CD8-positive, alpha-beta memory T cell (primary cell): ENCODE data around the gene CAB39. TPM values are rescaled to one million over a fixed set of nuclear protein-coding genes. Genes with fewer than 3 reads are reported as not detected.

Experiments
- CTCF ChIA-PET: fragments of 350-600 bp; sonication (Branson Sonifier 250); formaldehyde crosslinking; loops from one replicate; lab custom pipeline; 2021; ENCODE audit warnings: antibody characterized with exemption; lab: Charles Lee
- POLR2A ChIA-PET: fragments of 350-600 bp; sonication (Branson Sonifier 250); formaldehyde crosslinking; loops from one replicate; lab custom pipeline; 2021; ENCODE audit warnings: antibody characterized with exemption; lab: Charles Lee
- DNase-seq, 5 donors: peaks; one replicate each; pipeline versions ENCODE4 v3.0.0 to v3.0.0-alpha.2; 2020 to 2022; ENCODE audit warnings: mixed read lengths in 1 of 5
- H3K27ac ChIP-seq: one replicate; pipeline ENCODE4 v1.7.0; 2013; ENCODE audit warnings: low read depth, mild to moderate bottlenecking, low read length, moderate library complexity
- H3K27me3 ChIP-seq: 2 replicates; pipeline ENCODE4 v1.7.0; 2013; ENCODE audit warnings: low read length, mild to moderate bottlenecking; ENCODE audit not compliant: insufficient read depth, poor library complexity, severe bottlenecking
- H3K36me3 ChIP-seq: 2 replicates; pipeline ENCODE4 v1.7.0; 2013; ENCODE audit warnings: mild to moderate bottlenecking, low read length, moderate library complexity; ENCODE audit not compliant: insufficient read depth
- H3K4me1 ChIP-seq: 2 replicates; pipeline ENCODE4 v1.7.0; 2013; ENCODE audit warnings: mild to moderate bottlenecking, low read length, moderate library complexity; ENCODE audit not compliant: insufficient read depth
- H3K4me3 ChIP-seq: 2 replicates; pipeline ENCODE4 v1.7.0; 2013; ENCODE audit warnings: mild to moderate bottlenecking, low read length
- H3K9me3 ChIP-seq: 2 replicates; pipeline ENCODE4 v1.7.0; 2013; ENCODE audit warnings: mild to moderate bottlenecking, low read length
- H3K27ac Mint-ChIP-seq, 8 donors: one replicate each; pipeline ENCODE4 v1.8.0; 2020 to 2021; ENCODE audit warnings: mixed read lengths in 8 of 8, mild to moderate bottlenecking in 6 of 8, inconsistent platforms in 3 of 8, moderate library complexity in 3 of 8
- H3K27me3 Mint-ChIP-seq, 2 donors: one replicate each; pipeline ENCODE4 v1.8.0; 2020 to 2021; ENCODE audit warnings: mixed read lengths in 2 of 2, mild to moderate bottlenecking in 1 of 2, moderate library complexity in 1 of 2
- H3K36me3 Mint-ChIP-seq, 3 donors: one replicate each; pipeline ENCODE4 v1.8.0; 2020 to 2021; ENCODE audit warnings: mixed read lengths in 3 of 3, inconsistent platforms in 1 of 3, mild to moderate bottlenecking in 1 of 3
- H3K4me1 Mint-ChIP-seq, 3 donors: one replicate each; pipeline ENCODE4 v1.8.0; 2020 to 2021; ENCODE audit warnings: mixed read lengths in 3 of 3, inconsistent platforms in 1 of 3, mild to moderate bottlenecking in 1 of 3
- H3K4me3 Mint-ChIP-seq, 7 donors: one replicate each; pipeline ENCODE4 v1.8.0; 2020 to 2021; ENCODE audit warnings: mixed read lengths in 7 of 7, mild to moderate bottlenecking in 6 of 7, moderate library complexity in 4 of 7, inconsistent platforms in 2 of 7
- H3K9me3 Mint-ChIP-seq, 5 donors: one replicate each; pipeline ENCODE4 v1.8.0; 2020 to 2022; ENCODE audit warnings: mixed read lengths in 5 of 5, mild to moderate bottlenecking in 3 of 5, moderate library complexity in 2 of 5, inconsistent platforms in 1 of 5
- polyA plus RNA-seq: library from polyadenylated mRNA; unstranded; fragments of 300-500 nt; fragmentation: Illumina TruSeq; gene quantifications from one replicate; pipeline ENCODE4 v1.2.3, GENCODE V29; 2021
- total RNA-seq, 2 experiments: library from RNA; stranded (reverse); gene quantifications; one replicate each; pipeline ENCODE4 v1.2.3, GENCODE V29; 2021

Gene CAB39
- total and polyA plus RNA-seq, 3 experiments from 2014 or later: 80.8 to 147 (median 136) TPM

DNA sequence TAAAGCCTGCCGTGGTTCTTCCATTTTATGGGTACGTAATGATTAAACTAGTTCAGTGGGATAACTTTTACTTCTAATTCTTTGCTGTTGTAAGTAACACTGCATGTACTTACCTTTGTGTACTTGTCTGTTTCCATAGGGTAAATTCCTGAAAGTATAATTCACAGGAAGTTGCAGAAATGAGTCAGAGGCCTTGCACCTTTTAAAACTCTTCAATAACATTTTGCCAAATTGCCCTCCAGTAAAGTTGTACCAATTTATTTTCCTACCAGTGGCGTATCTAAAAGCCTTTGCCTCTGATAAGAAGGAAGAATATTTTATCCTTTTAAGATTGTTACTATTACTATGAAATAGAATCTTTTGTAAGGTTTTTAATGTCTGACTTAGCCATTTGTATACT lies 65.1 kb downstream of the CAB39 start:
- ChIA-PET CTCF (interaction anchor here (1.2 kb wide), 1 partner anchor 16 kb away, joined by 4 read pairs; no protein-coding TSS in a partner anchor), POLR2A (no interaction called here)
- H3K4me1 ChIP-seq: peaks cover 77% of the 10 kb centered on the region

DNA sequence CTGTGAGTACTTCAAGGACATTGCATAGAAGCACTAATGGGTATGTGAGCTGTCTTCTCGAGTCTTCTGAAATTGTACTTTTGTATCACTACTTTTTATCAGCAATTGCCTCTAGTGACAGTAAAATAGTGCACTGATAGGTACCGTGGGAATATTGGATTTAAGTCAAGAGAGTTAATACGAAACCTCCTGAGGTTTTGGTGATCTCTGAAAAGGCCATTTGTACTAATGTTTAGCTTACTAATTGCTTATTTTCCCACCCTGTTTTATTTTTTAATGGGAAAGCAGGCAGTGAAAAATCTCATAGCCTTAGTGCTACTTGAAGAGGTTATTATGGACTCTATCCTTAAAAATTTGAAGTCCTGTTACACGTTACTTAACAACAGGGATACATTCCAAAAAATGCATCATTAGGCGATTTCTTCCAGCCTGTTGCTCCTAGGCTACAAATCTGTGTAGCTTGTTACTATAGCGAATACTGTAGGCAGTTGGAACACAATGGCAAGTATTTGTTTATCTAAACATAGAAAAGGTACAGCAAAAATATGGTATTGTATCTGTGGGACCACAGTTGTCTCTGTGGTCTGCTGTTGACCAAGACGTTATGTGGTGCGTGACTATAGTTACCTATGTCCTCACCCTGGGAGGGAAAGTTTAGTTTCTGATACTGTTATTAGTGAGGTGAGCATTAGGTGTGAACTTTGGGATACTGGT lies 65.9 kb downstream of the CAB39 start:
- Mint-ChIP-seq H3K4me1 (peaks cover 68 to 90% (median 85%) of the 10 kb centered on the region in 3 donors), H3K27ac (peak overlapping the region in 7 of 8 donors; percentile 14 to 86 (median 57)), H3K27me3 (no peaks in the 10 kb centered on the region), H3K4me3 (no peak overlapping the region), H3K9me3 (no peaks in the 10 kb centered on the region), H3K36me3 (peaks cover 0 to 31% (median 4%) of the 10 kb centered on the region in 3 donors)
- Histone ChIP-seq H3K27me3 (no peaks in the 10 kb centered on the region), H3K27ac (no peak overlapping the region), H3K4me1 (peaks cover 72% of the 10 kb centered on the region), H3K36me3 (peaks cover 9% of the 10 kb centered on the region), H3K9me3 (no peaks in the 10 kb centered on the region), H3K4me3 (no peak overlapping the region)
- POLR2A ChIA-PET: no interaction called here
- DNase-seq: no peak
- CTCF ChIA-PET: interaction anchor here (1.2 to 1.5 kb wide), 2 partner anchors 8 to 16 kb away, joined by 4 to 5 read pairs; no protein-coding TSS in a partner anchor

More for the DNA sequence above, 65.1 kb downstream of the CAB39 start:
- no peaks in the 10 kb centered on the region for H3K9me3 ChIP-seq
- H3K36me3 ChIP-seq: peaks cover 9% of the 10 kb centered on the region
- peak overlapping the region in 7 of 8 donors; percentile 24 to 86 (median 51) for H3K27ac Mint-ChIP-seq
- H3K4me1 Mint-ChIP-seq: peaks cover 76 to 93% (median 92%) of the 10 kb centered on the region in 3 donors
- no peaks in the 10 kb centered on the region for H3K27me3 Mint-ChIP-seq
- peak overlapping the region in 1 of 7 donors; percentile 28 for H3K4me3 Mint-ChIP-seq
- H3K9me3 Mint-ChIP-seq: no peaks in the 10 kb centered on the region
- H3K27ac ChIP-seq: no peak overlapping the region
- peaks cover 0 to 30% (median 4%) of the 10 kb centered on the region in 3 donors for H3K36me3 Mint-ChIP-seq
- DNase-seq: no peak
- no peaks in the 10 kb centered on the region for H3K27me3 ChIP-seq
- no peak overlapping the region for H3K4me3 ChIP-seq

DNA sequence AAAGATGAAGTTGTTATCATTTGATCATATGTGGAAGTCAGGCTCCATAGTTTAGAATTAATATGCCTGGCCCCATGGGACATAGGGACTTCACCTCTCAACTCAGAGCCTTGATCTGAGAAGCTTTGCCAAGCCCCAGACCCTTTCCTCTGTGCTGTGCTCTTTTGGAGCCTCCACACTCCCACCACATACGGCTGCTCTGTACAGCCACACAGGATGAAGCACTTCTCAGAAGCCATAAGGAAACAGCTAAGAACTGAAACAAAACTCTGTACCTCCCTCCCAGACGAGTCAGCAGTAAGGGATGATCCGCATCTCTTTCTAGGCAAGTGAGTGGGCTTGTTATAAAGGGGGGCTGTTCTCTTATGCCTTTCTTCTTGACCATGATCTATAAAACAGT lies 66.5 kb downstream of the CAB39 start:
- H3K4me3 ChIP-seq: no peak overlapping the region
- H3K27ac Mint-ChIP-seq: peak overlapping the region in 7 of 8 donors; percentile 4 to 86 (median 69)
- POLR2A ChIA-PET: no interaction called here

DNA sequence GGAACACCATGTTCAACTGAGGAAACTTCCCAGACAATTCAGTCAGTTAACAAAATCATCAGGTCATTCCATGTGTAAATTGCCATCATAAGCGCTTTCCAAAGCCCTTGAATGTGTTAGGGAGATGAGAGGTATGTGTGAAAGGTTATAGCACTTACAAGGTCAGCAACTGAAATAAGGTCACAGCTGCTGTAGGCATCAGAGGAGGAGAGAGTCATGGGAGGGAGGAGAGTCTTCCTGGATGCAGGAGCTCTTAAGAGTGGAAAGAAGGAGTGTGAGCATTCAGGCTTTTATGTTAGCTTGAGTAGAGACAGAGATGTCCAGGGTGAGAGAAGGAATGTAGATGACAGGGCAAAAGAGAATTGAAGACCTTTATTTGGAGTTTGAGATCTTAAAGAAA lies 67.0 kb downstream of the CAB39 start:
- peaks cover 0 to 36% (median 12%) of the 10 kb centered on the region in 3 donors for H3K36me3 Mint-ChIP-seq
- Histone ChIP-seq H3K4me1 (peaks cover 70% of the 10 kb centered on the region), H3K27ac (no peak overlapping the region), H3K36me3 (peaks cover 17% of the 10 kb centered on the region), H3K9me3 (no peaks in the 10 kb centered on the region), H3K4me3 (no peak overlapping the region), H3K27me3 (no peaks in the 10 kb centered on the region)
- CTCF ChIA-PET: interaction anchor here (1.5 to 2.4 kb wide), 2 partner anchors 9 to 66 kb away, joined by 5 to 12 read pairs; no protein-coding TSS in a partner anchor
- H3K27me3 Mint-ChIP-seq: no peaks in the 10 kb centered on the region
- peaks cover 73 to 91% (median 84%) of the 10 kb centered on the region in 3 donors for H3K4me1 Mint-ChIP-seq
- peak overlapping the region; percentile 34 to 86 (median 71) for H3K27ac Mint-ChIP-seq
- H3K4me3 Mint-ChIP-seq: peak overlapping the region in 3 of 7 donors; percentile 7 to 21 (median 12)
- no peaks in the 10 kb centered on the region for H3K9me3 Mint-ChIP-seq
- DNase-seq: no peak
- POLR2A ChIA-PET: no interaction called here

More for the DNA sequence above, 66.5 kb downstream of the CAB39 start:
- Histone ChIP-seq H3K4me1 (peaks cover 68% of the 10 kb centered on the region), H3K36me3 (peaks cover 15% of the 10 kb centered on the region), H3K9me3 (no peaks in the 10 kb centered on the region), H3K27ac (no peak overlapping the region), H3K27me3 (no peaks in the 10 kb centered on the region)
- H3K27me3 Mint-ChIP-seq: no peaks in the 10 kb centered on the region
- H3K9me3 Mint-ChIP-seq: no peaks in the 10 kb centered on the region
- no peak for DNase-seq
- CTCF ChIA-PET: interaction anchor here (1.2 to 1.5 kb wide), 2 partner anchors 9 to 17 kb away, joined by 4 to 5 read pairs; no protein-coding TSS in a partner anchor
- peaks cover 0 to 32% (median 7%) of the 10 kb centered on the region in 3 donors for H3K36me3 Mint-ChIP-seq
- peak overlapping the region in 6 of 7 donors; percentile 16 to 84 (median 43) for H3K4me3 Mint-ChIP-seq
- peaks cover 71 to 90% (median 84%) of the 10 kb centered on the region in 3 donors for H3K4me1 Mint-ChIP-seq

DNA sequence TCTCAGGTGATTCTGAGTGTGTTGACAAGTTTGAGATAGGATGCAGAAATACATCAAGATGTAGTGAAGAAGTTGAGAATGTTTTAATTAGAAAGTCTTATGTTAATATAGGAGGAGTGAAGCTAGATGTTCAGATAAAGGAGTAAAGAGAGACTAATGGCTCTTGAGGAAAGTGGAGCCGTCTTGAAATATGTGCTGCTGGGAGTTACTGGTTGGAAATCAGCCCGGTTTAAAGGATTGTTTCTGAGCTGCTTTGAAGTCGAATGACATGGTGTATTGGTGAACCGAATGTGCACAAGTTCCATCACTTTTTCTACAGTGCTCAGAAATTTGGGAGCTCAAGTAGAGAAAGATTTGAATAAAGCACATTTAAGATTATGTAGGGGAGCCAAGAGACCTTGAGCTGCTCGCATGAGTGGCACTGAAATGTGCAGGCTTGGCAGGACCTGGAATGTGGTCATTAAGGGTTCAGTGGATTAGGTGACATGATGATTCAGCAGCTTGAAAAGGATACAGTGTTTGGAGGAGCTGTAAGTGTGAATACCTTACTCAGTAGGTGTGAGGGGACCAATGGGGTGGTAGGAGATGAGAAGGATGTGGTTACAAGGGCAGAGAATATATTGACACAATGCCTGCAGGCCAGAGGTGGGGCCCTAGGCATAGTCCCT lies 68.6 kb downstream of the CAB39 start:
- H3K27me3 ChIP-seq: no peaks in the 10 kb centered on the region
- no peak overlapping the region for H3K27ac ChIP-seq
- H3K36me3 Mint-ChIP-seq: peaks cover 0 to 35% (median 13%) of the 10 kb centered on the region in 3 donors
- peak; percentile 21 to 81 (median 33) for DNase-seq
- H3K27ac Mint-ChIP-seq: peak overlapping the region; percentile 37 to 90 (median 72)
- H3K4me1 ChIP-seq: peaks cover 65% of the 10 kb centered on the region
- H3K27me3 Mint-ChIP-seq: no peaks in the 10 kb centered on the region
- H3K4me1 Mint-ChIP-seq: peaks cover 70 to 88% (median 83%) of the 10 kb centered on the region in 3 donors
- CTCF ChIA-PET: interaction anchor here (1.1 to 8.2 kb wide), 7 partner anchors 10 to 67 kb away, joined by 3 to 56 read pairs (median 3); no protein-coding TSS in a partner anchor
- POLR2A ChIA-PET: interaction anchor here (0.7 to 2.2 kb wide), 8 partner anchors 9 to 120 kb away, joined by 3 to 17 read pairs (median 6); no protein-coding TSS in a partner anchor
- H3K9me3 ChIP-seq: no peaks in the 10 kb centered on the region
- H3K36me3 ChIP-seq: peaks cover 14% of the 10 kb centered on the region
- H3K4me3 Mint-ChIP-seq: peak overlapping the region; percentile 6 to 78 (median 37)
- H3K9me3 Mint-ChIP-seq: no peaks in the 10 kb centered on the region
- no peak overlapping the region for H3K4me3 ChIP-seq

DNA sequence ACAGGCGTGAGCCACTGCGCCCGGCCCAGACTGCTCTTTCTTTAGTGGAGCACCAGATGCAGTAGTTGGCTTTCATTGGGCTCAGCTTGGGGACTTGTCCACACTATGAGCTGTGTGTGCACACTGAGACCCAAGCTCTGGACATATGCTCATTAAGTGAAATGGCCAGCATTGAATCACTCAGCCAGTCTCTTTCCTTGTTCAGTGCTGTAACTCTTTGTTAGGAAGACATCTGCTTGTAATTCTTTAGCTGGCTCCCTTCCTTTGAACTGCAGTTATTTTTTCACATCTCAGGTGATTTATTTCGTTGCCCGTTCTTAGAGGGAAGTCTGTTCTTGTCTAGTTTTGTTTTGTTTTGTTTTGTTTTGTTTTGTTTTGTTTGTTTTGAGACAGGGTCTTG lies 70.5 kb downstream of the CAB39 start:
- ChIA-PET POLR2A (interaction anchor here (0.7 kb wide), 1 partner anchor 11 kb away, joined by 3 read pairs; no protein-coding TSS in a partner anchor), CTCF (interaction anchor here (2.1 to 8.2 kb wide), 2 partner anchors 13 to 14 kb away, joined by 4 to 56 read pairs; no protein-coding TSS in a partner anchor)
- H3K4me3 Mint-ChIP-seq: peak overlapping the region in 1 of 7 donors; percentile 62
- H3K4me1 Mint-ChIP-seq: peaks cover 70 to 87% (median 80%) of the 10 kb centered on the region in 3 donors
- no peak for DNase-seq
- no peaks in the 10 kb centered on the region for H3K27me3 Mint-ChIP-seq
- Histone ChIP-seq H3K4me1 (peaks cover 63% of the 10 kb centered on the region), H3K27ac (no peak overlapping the region), H3K4me3 (no peak overlapping the region), H3K9me3 (no peaks in the 10 kb centered on the region), H3K36me3 (peaks cover 14% of the 10 kb centered on the region), H3K27me3 (no peaks in the 10 kb centered on the region)
- peaks cover 0 to 7% (median 5%) of the 10 kb centered on the region in 5 donors for H3K9me3 Mint-ChIP-seq
- peak overlapping the region in 3 of 8 donors; percentile 9 to 70 (median 57) for H3K27ac Mint-ChIP-seq
- peaks cover 7 to 42% (median 15%) of the 10 kb centered on the region in 3 donors for H3K36me3 Mint-ChIP-seq

DNA sequence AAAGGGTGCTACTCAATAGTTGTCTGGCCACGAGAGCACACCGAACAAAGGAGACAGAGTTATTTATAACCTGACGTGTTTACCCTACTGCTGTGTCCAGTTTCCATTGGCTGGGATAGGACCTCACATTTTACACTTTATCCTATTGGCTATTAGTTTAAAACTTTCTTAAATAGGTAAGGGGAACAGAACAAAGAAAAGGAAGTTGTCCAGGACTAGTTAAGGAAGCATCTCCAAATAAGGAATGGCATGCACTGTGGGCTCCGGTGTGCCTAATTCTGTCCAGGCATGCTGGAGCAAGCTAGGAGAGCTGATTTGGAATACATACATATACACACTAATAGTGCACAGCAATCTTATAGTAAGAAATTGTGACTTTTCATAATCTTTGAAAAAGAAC lies 72.2 kb downstream of the CAB39 start:
- H3K9me3 ChIP-seq: peaks cover 9% of the 10 kb centered on the region
- peaks cover 14% of the 10 kb centered on the region for H3K36me3 ChIP-seq
- Mint-ChIP-seq H3K36me3 (peaks cover 20 to 55% (median 27%) of the 10 kb centered on the region in 3 donors), H3K27me3 (no peaks in the 10 kb centered on the region), H3K27ac (peak overlapping the region in 1 of 8 donors; percentile 4), H3K9me3 (peaks cover 10 to 18% (median 14%) of the 10 kb centered on the region in 5 donors), H3K4me1 (peaks cover 62 to 77% (median 77%) of the 10 kb centered on the region in 3 donors), H3K4me3 (peak overlapping the region in 1 of 7 donors; percentile 54)
- H3K4me3 ChIP-seq: no peak overlapping the region
- POLR2A ChIA-PET: interaction anchor here (0.8 kb wide), 1 partner anchor 56 kb away, joined by 3 read pairs; no protein-coding TSS in a partner anchor
- no peak for DNase-seq
- no peaks in the 10 kb centered on the region for H3K27me3 ChIP-seq
- no peak overlapping the region for H3K27ac ChIP-seq
- H3K4me1 ChIP-seq: peaks cover 47% of the 10 kb centered on the region
- CTCF ChIA-PET: interaction anchor here (1.2 to 8.2 kb wide), 2 partner anchors 12 to 71 kb away, joined by 4 to 56 read pairs; no protein-coding TSS in a partner anchor
